ENCODE results near the gene KNDC1. TPM values are rescaled to one million over a fixed set of nuclear protein-coding genes. Genes with fewer than 3 reads are reported as not detected.

Gene KNDC1
- total and polyA plus RNA-seq, 2 experiments from 2014 or later = 1.8 to 16.0 TPM

MicroRNA genes within 50 kb of the gene (microRNA counts, 767-probe panel; counts per million panel counts)
- microRNA hsa-miR-202-3p = not detected

Small RNAs within 50 kb of the gene (microRNA-seq; reads per million reads assigned to microRNA genes)
- not detected for gene MIR202

Other genes starting within 250 kb of the KNDC1 start
- gene CFAP46, start 217.6 kb upstream of the KNDC1 start, total RNA-seq (2014; rRNA removed; shearing (Covaris generic)) = 2.8 and 3.1 TPM in 2 replicates
- 5.1 and 5.4 TPM in 2 replicates for gene CFAP46, start 217.6 kb upstream of the KNDC1 start, polyA plus RNA-seq (2016; fragmentation: Nextera tagmentation; extraction: Ambion mirVana)
- gene ADGRA1, start 72.3 kb upstream of the KNDC1 start, total RNA-seq (2014; rRNA removed; shearing (Covaris generic)) = 0.52 and 0.66 TPM in 2 replicates
- 0.07 and 0.23 TPM in 2 replicates for gene ADGRA1, start 72.3 kb upstream of the KNDC1 start, polyA plus RNA-seq (2016; fragmentation: Nextera tagmentation; extraction: Ambion mirVana)
- gene UTF1, start 70.0 kb downstream of the KNDC1 start, total RNA-seq (2014; rRNA removed; shearing (Covaris generic)) = 7.7 and 12.2 TPM in 2 replicates
- 51.4 and 55.7 TPM in 2 replicates for gene UTF1, start 70.0 kb downstream of the KNDC1 start, polyA plus RNA-seq (2016; fragmentation: Nextera tagmentation; extraction: Ambion mirVana)
- gene VENTX, start 77.6 kb downstream of the KNDC1 start, total RNA-seq (2014; rRNA removed; shearing (Covaris generic)) = 6.3 and 8.1 TPM in 2 replicates
- 4.8 and 5.1 TPM in 2 replicates for gene VENTX, start 77.6 kb downstream of the KNDC1 start, polyA plus RNA-seq (2016; fragmentation: Nextera tagmentation; extraction: Ambion mirVana)
- gene ADAM8, start 116.6 kb downstream of the KNDC1 start, total RNA-seq (2014; rRNA removed; shearing (Covaris generic)) = 5.5 and 7.4 TPM in 2 replicates
- 1.9 and 2.1 TPM in 2 replicates for gene ADAM8, start 116.6 kb downstream of the KNDC1 start, polyA plus RNA-seq (2016; fragmentation: Nextera tagmentation; extraction: Ambion mirVana)
- 51.5 and 67.7 TPM in 2 replicates for gene TUBGCP2, start 148.7 kb downstream of the KNDC1 start, total RNA-seq (2014; rRNA removed; shearing (Covaris generic))
- gene TUBGCP2, start 148.7 kb downstream of the KNDC1 start, polyA plus RNA-seq (2016; fragmentation: Nextera tagmentation; extraction: Ambion mirVana) = 56.6 and 59.6 TPM in 2 replicates
- 41.0 and 41.3 TPM in 2 replicates for gene ZNF511, start 148.7 kb downstream of the KNDC1 start, total RNA-seq (2014; rRNA removed; shearing (Covaris generic))
- gene ZNF511, start 148.7 kb downstream of the KNDC1 start, polyA plus RNA-seq (2016; fragmentation: Nextera tagmentation; extraction: Ambion mirVana) = 104 and 114 TPM in 2 replicates
- gene CALY, start 176.7 kb downstream of the KNDC1 start, total RNA-seq (2014; rRNA removed; shearing (Covaris generic)) = 0.31 and 1.0 TPM in 2 replicates
- 8.0 and 9.0 TPM in 2 replicates for gene CALY, start 176.7 kb downstream of the KNDC1 start, polyA plus RNA-seq (2016; fragmentation: Nextera tagmentation; extraction: Ambion mirVana)
- not detected in 2 replicates for gene PRAP1, start 187.2 kb downstream of the KNDC1 start, total RNA-seq (2014; rRNA removed; shearing (Covaris generic))
- gene PRAP1, start 187.2 kb downstream of the KNDC1 start, polyA plus RNA-seq (2016; fragmentation: Nextera tagmentation; extraction: Ambion mirVana) = 0.68 and 1.5 TPM in 2 replicates
- gene FUOM, start 197.8 kb downstream of the KNDC1 start, total RNA-seq (2014; rRNA removed; shearing (Covaris generic)) = 33.9 and 43.9 TPM in 2 replicates
- gene FUOM, start 197.8 kb downstream of the KNDC1 start, polyA plus RNA-seq (2016; fragmentation: Nextera tagmentation; extraction: Ambion mirVana) = 30.8 and 33.0 TPM in 2 replicates
- gene ECHS1, start 213.1 kb downstream of the KNDC1 start, total RNA-seq (2014; rRNA removed; shearing (Covaris generic)) = 87.8 and 92.1 TPM in 2 replicates
- gene ECHS1, start 213.1 kb downstream of the KNDC1 start, polyA plus RNA-seq (2016; fragmentation: Nextera tagmentation; extraction: Ambion mirVana) = 120 and 127 TPM in 2 replicates
- 8.7 and 8.8 TPM in 2 replicates for gene PAOX, start 219.0 kb downstream of the KNDC1 start, total RNA-seq (2014; rRNA removed; shearing (Covaris generic))
- 4.1 and 6.1 TPM in 2 replicates for gene PAOX, start 219.0 kb downstream of the KNDC1 start, polyA plus RNA-seq (2016; fragmentation: Nextera tagmentation; extraction: Ambion mirVana)
- gene MTG1, start 233.9 kb downstream of the KNDC1 start, total RNA-seq (2014; rRNA removed; shearing (Covaris generic)) = 35.3 and 45.7 TPM in 2 replicates
- gene MTG1, start 233.9 kb downstream of the KNDC1 start, polyA plus RNA-seq (2016; fragmentation: Nextera tagmentation; extraction: Ambion mirVana) = 68.6 and 70.8 TPM in 2 replicates

Measured in GM23338 (cell line).